ENCODE data around the gene NAA11.

Gene NAA11

GRCh38 chr4:79298027-79298426 lies 27.8 kb downstream of the NAA11 start:
- no peak overlapping the region for H3K4me3 ChIP-seq (ENCODE audit: low read length)
- no peak for TF ChIP-seq CTCF (conservative IDR thresholded peaks at IDR 0.05; ENCODE audit: low read depth, low read length)
- no peak for DNase-seq (ENCODE audit: low read depth)

DNA sequence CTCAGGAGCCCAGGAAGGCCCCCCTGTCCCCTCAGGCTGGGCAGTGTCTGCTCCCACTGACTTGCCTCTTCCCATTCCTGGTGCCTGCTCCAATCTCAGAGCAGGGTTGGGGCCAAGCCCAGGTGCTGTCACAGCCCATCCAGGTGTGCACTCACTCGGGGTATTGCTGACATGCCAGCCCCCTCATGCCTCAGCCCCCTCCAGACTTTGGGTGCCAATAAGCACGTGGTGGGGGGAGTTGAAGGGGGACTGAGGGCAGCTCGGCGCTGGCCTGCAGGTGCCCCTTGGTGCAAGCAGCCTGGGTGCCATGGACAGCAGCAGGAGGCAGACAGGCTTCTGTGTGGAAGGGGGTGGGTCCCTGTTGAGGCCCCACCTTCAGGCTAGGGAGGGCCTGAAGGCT lies 28.4 kb downstream of the NAA11 start:
- TF ChIP-seq CTCF (conservative IDR thresholded peaks at IDR 0.05; ENCODE audit: low read depth, low read length): no peak
- DNase-seq (ENCODE audit: low read depth): no peak
- no peak overlapping the region for H3K4me3 ChIP-seq (ENCODE audit: low read length)

- DNase-seq (ENCODE audit: low read depth): no peak
- no peak for TF ChIP-seq CTCF (conservative IDR thresholded peaks at IDR 0.05; ENCODE audit: low read depth, low read length)
- H3K4me3 ChIP-seq (ENCODE audit: low read length): no peak overlapping the region
Observed at GRCh38 chr4:79296768-79297428, 29.0 kb downstream of the NAA11 start.

GRCh38 chr4:79295086-79295485 lies 30.8 kb downstream of the NAA11 start:
- no peak overlapping the region for H3K4me3 ChIP-seq (ENCODE audit: low read length)
- DNase-seq (ENCODE audit: low read depth): no peak
- TF ChIP-seq CTCF (conservative IDR thresholded peaks at IDR 0.05; ENCODE audit: low read depth, low read length): no peak

DNA sequence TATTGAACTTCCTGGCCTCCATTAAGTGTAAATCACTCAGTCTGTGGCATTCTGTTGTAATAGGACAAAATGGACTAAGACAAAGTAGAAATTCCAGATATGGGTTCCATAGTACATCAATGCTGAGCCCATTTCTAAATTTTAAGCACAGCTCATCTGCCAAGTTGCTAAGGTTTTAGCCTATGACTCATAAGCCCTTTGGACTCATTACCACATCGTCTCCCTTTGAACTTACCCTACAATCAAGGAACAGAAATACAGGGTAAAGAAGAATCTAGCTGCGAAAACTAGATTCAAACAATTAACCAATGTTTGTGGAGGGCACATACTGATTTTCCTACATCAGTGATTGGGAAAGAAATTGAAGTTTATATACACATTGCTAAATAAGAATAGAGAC lies 31.8 kb downstream of the NAA11 start:
- H3K4me3 ChIP-seq (ENCODE audit: low read length): no peak overlapping the region
- DNase-seq (ENCODE audit: low read depth): no peak
- no peak for TF ChIP-seq CTCF (conservative IDR thresholded peaks at IDR 0.05; ENCODE audit: low read depth, low read length)

- no peak for DNase-seq (ENCODE audit: low read depth)
- H3K4me3 ChIP-seq (ENCODE audit: low read length): no peak overlapping the region
- no peak for TF ChIP-seq CTCF (conservative IDR thresholded peaks at IDR 0.05; ENCODE audit: low read depth, low read length)
Observed at GRCh38 chr4:79292008-79292407, 33.9 kb downstream of the NAA11 start.

DNA sequence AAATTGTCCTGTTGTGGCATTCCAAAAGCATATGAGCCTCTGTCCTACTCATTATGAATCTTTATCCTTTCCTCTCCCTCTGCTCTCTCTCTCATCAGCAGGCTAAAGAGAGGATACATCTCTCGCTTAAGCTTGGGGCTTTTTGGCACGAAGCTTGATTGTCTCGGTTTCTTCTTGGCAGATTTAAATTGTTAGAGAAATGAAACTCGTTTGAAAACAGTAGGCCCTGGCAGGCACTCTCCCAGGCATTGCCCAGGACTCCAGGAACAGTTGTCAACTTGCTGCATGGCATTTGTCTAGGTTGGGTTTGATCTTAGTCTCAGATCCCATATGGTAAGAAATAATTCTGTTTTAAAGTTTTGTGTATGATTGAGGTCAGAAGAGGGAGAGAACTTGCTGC lies 35.5 kb downstream of the NAA11 start:
- no peak for TF ChIP-seq CTCF (conservative IDR thresholded peaks at IDR 0.05; ENCODE audit: low read depth, low read length)
- H3K4me3 ChIP-seq (ENCODE audit: low read length): no peak overlapping the region
- no peak for DNase-seq (ENCODE audit: low read depth)

Measured in retinal pigment epithelial cell (primary cell).